ENCODE measurements around the gene KRTAP29-1.

- TF ChIP-seq YY1 (IDR thresholded peaks at IDR 0.05; ENCODE audit: low read depth): no peak
- TF ChIP-seq MAX (IDR thresholded peaks at IDR 0.05): no peak
- no peak for TF ChIP-seq REST (IDR thresholded peaks at IDR 0.05; ENCODE audit: low read depth)
- no peak for TF ChIP-seq EP300 (IDR thresholded peaks at IDR 0.05; ENCODE audit: borderline replicate concordance)
Measured at GRCh38 chr17:41351177-41351576, 48.5 kb upstream of the KRTAP29-1 start.
